Left renal pelvis (tissue), 4 donors: ENCODE measurements around the gene NOTCH4. TPM values are rescaled to one million over a fixed set of nuclear protein-coding genes. Genes with fewer than 3 reads are reported as not detected.

Experiments
- DNase-seq, 4 donors: peaks; one replicate each; pipeline ENCODE4 v3.0.0-alpha.2; 2013; ENCODE audit warnings: low read depth in 4 of 4, low spot score in 3 of 4
- polyA plus RNA-seq, 4 donors: library from polyadenylated mRNA; unstranded; fragments of 120-200 nt; gene quantifications; one replicate each; pipeline ENCODE4 v1.2.1, GENCODE V29; 2013; ENCODE audit not compliant: insufficient read length in 4 of 4

The NOTCH4 gene
- polyA plus RNA-seq, 4 donors = 14.3 to 19.3 (median 17.0) TPM

- no peak for DNase-seq
Observed at GRCh38 chr6:32167761-32168262, 56.1 kb downstream of the NOTCH4 start.

- DNase-seq = no peak
Observed at GRCh38 chr6:32167154-32167760, 56.6 kb downstream of the NOTCH4 start.

- no peak for DNase-seq
Observed at GRCh38 chr6:32166411-32167061, 57.3 kb downstream of the NOTCH4 start.

- DNase-seq = no peak
Observed at GRCh38 chr6:32164295-32164694, 59.6 kb downstream of the NOTCH4 start, which contains the start of gene EGFL8. Gene EGFL8, plus strand, starts transcription at chr6:32164595. Its CDS starts 1,571 bp downstream, at chr6:32166166.

- no peak for DNase-seq
Observed at GRCh38 chr6:32163559-32164258, 60.2 kb downstream of the NOTCH4 start.

GRCh38 chr6:32158052-32158451 lies 65.8 kb downstream of the NOTCH4 start:
- DNase-seq = no peak

- DNase-seq = no peak
Observed at GRCh38 chr6:32156891-32157290, 67.0 kb downstream of the NOTCH4 start.

- peak in 1 of 4 donors; percentile 73 for DNase-seq
Observed at GRCh38 chr6:32154514-32155161, 69.2 kb downstream of the NOTCH4 start.

GRCh38 chr6:32153564-32154513 lies 70.0 kb downstream of the NOTCH4 start, which contains the start of gene PPT2:
Gene PPT2, plus strand, starts transcription at chr6:32154141. Its CDS starts 454 bp downstream, at chr6:32154595.
- peak; percentile 85 to 92 (median 88) for DNase-seq

GRCh38 chr6:32152769-32153563 lies 70.9 kb downstream of the NOTCH4 start:
- DNase-seq = no peak

- no peak for DNase-seq
Observed at GRCh38 chr6:32151863-32152768, 71.8 kb downstream of the NOTCH4 start, which contains the start of gene PRRT1. Gene PRRT1, minus strand, starts transcription at chr6:32151939. Its CDS starts 112 bp downstream, at chr6:32151827.

GRCh38 chr6:32151181-32151862 lies 72.5 kb downstream of the NOTCH4 start:
- DNase-seq = no peak

GRCh38 chr6:32149932-32150870 lies 73.7 kb downstream of the NOTCH4 start:
- DNase-seq = no peak

GRCh38 chr6:32149092-32149755 lies 74.6 kb downstream of the NOTCH4 start:
- no peak for DNase-seq

GRCh38 chr6:32148289-32149091 lies 75.4 kb downstream of the NOTCH4 start:
- no peak for DNase-seq
